Right lobe of liver (tissue), 6 donors: ENCODE measurements around the gene ZNF280C. TPM values are rescaled to one million over a fixed set of nuclear protein-coding genes. Genes with fewer than 3 reads are reported as not detected.

Source experiments
- ATAC-seq, 4 donors: fragments of 200-7000 bp; cut with Tn5 transposase; one replicate each; pipeline ENCODE4 v1.9.1; 2020; ENCODE audit warnings: mild to moderate bottlenecking in 4 of 4, moderate library complexity in 4 of 4
- DNase-seq, 3 donors: peaks; one replicate each; pipeline ENCODE4 v3.0.0-alpha.2; 2020
- H3K27ac ChIP-seq, 3 donors: fragments of 200-600 bp; one replicate each; pipeline ENCODE4 v1.8.0; 2022
- H3K27me3 ChIP-seq, 2 donors: fragments of 200-600 bp; one replicate each; pipeline ENCODE4 v1.8.0; 2022
- H3K36me3 ChIP-seq, 4 donors: fragments of 200-600 bp; sonication (generic) in 1 of 4; one replicate each; pipeline versions ENCODE4 v1.5.1 to v1.8.0; 2017 to 2022; ENCODE audit warnings: control low read depth in 1 of 4
- H3K4me1 ChIP-seq, 4 donors: fragments of 200-600 bp; sonication (generic) in 1 of 4; one replicate each; pipeline versions ENCODE4 v1.5.1 to v1.8.0; 2017 to 2022; ENCODE audit warnings: control low read depth in 1 of 4
- H3K4me3 ChIP-seq, 3 donors: fragments of 200-600 bp; one replicate each; pipeline ENCODE4 v1.8.0; 2022
- H3K9me3 ChIP-seq, 4 donors: fragments of 200-600 bp; sonication (generic) in 1 of 4; one replicate each; pipeline versions ENCODE4 v1.5.1 to v1.8.0; 2017 to 2022; ENCODE audit warnings: control low read depth in 1 of 4
- POLR2A ChIP-seq: fragments of 450-650 bp; IDR thresholded peaks from one replicate; pipeline ENCODE4 v1.6.1; 2017; ENCODE audit warnings: antibody characterized with exemption, mild to moderate bottlenecking
- WGBS: methylation state at CpG from one replicate; pipeline ENCODE4 v1.1.6; 2018; ENCODE audit warnings: low coverage, low lambda C conversion rate; ENCODE audit not compliant: insufficient coverage; ENCODE audit errors: missing lambda C conversion rate; 5-methylcytosine and 5-hydroxymethylcytosine counted together
- intact Hi-C, 2 donors: fragments of 100-400 bp; cut with DNase I; formaldehyde crosslinking; loops; one replicate each; pipeline versions ENCODE4 v1.11.2 to v1.14.1; 2022
- total RNA-seq, 6 experiments: library from RNA; depleted of rRNA in 2 of 6; stranded (reverse); fragments of >200 nt in 2 of 6; fragmentation: NEBNext Ultra II Directional in 3 of 6; extraction: Animal tissue kit (Norgen Biotek cat#: 25700) in 3 of 6; gene quantifications; one replicate each; pipeline versions ENCODE4 v1.1.0 to v1.2.4, GENCODE V29; 2016 to 2023
- TF ChIP-seq, protein P1 (sequence below), 4 donors: fragments of 200-600 bp in 3 of 4; fragments of 450-650 bp in 1 of 4; IDR thresholded peaks; one replicate each; pipeline versions ENCODE4 v1.5.1 to v1.8.0; 2016 to 2022; ENCODE audit warnings: antibody characterized with exemption in 4 of 4, mild to moderate bottlenecking in 2 of 4
- donor health status: DM: no; HTN: yes; CAD: no.
- donor health status: DM: no; HTN: no; CAD: no.
- donor health status: DM: no; HTN: no; CAD: no.
- donor health status: DM: no; HTN: yes; CAD: no.
- donor health status: DM: no; HTN: yes; CAD: no.

ZNF280C gene
- total RNA-seq, 6 experiments from 2014 or later: 0.88 to 2.0 (median 1.3) TPM

DNA sequence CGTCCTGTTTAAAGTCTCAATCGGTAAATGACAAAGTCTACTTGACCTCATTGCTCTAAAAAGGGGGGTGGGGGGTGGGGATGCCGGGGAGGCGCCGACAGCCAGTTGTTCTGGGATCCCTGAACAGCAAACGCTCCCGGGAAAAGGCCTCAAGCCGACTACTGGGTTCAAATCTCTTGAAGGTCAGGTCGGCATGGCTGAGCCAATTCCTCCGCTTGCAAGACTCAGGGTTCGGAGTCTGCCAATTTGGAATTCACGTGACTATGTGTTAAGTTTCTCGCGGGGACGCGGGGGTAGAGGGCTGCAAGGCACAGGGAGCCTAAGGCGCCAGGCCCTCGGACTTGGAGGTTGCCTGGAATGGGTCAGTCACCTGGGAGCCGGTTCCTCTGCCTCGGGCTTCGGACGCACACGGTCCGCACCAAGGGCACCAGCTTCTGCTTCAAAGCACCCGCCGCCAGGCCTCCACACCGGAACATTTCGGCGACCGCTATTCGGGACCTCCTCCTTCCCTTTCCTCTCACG lies 103.5 kb downstream of the ZNF280C start:
- no peaks in the 10 kb centered on the region for H3K27me3 ChIP-seq
- intact Hi-C loops: no loop called here
- peak overlapping the region; percentile 58 to 67 (median 65) for H3K4me3 ChIP-seq
- H3K4me1 ChIP-seq: peaks cover 0 to 20% (median 0%) of the 10 kb centered on the region in 4 donors
- TF ChIP-seq POLR2A: no peak
- TF ChIP-seq, protein P1, sequence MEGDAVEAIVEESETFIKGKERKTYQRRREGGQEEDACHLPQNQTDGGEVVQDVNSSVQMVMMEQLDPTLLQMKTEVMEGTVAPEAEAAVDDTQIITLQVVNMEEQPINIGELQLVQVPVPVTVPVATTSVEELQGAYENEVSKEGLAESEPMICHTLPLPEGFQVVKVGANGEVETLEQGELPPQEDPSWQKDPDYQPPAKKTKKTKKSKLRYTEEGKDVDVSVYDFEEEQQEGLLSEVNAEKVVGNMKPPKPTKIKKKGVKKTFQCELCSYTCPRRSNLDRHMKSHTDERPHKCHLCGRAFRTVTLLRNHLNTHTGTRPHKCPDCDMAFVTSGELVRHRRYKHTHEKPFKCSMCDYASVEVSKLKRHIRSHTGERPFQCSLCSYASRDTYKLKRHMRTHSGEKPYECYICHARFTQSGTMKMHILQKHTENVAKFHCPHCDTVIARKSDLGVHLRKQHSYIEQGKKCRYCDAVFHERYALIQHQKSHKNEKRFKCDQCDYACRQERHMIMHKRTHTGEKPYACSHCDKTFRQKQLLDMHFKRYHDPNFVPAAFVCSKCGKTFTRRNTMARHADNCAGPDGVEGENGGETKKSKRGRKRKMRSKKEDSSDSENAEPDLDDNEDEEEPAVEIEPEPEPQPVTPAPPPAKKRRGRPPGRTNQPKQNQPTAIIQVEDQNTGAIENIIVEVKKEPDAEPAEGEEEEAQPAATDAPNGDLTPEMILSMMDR (IDR thresholded peaks at IDR 0.05): no peak
- no peaks in the 10 kb centered on the region for H3K9me3 ChIP-seq
- ATAC-seq (peak in 2 of 4 donors; percentile 2 to 7), DNase-seq (no peak)
- peak overlapping the region; percentile 73 to 86 (median 84) for H3K27ac ChIP-seq
- WGBS: 16% methylated on average over 6 of the region's 32 CpGs
- no peaks in the 10 kb centered on the region for H3K36me3 ChIP-seq

DNA sequence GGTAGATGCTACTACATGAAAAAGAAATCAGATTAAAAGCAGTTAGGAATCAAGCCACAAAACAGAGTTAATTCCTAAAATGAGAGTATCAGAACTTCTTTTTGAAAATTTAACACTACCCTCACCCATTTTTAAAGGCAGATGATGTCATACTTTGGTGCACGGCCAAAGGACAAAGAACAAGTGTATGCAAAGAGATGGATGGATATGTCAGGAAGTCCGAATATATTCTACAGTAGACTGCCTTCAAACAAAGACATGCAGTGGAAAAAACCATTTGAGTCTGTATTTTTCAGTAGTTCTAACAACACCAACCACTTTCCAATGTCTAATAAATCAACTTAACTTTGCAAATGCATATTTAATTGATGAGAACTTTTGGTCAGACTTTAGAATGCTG lies 105.3 kb downstream of the ZNF280C start:
- intact Hi-C loops: no loop called here
- Histone ChIP-seq H3K36me3 (no peaks in the 10 kb centered on the region), H3K27ac (no peak overlapping the region), H3K9me3 (no peaks in the 10 kb centered on the region), H3K4me3 (no peak overlapping the region), H3K4me1 (peaks cover 0 to 27% (median 0%) of the 10 kb centered on the region in 4 donors), H3K27me3 (no peaks in the 10 kb centered on the region)
- WGBS: 35% methylated on average over 2 of the region's 2 CpGs
- DNase-seq: no peak
- ATAC-seq: no peak
- TF ChIP-seq POLR2A: no peak
- TF ChIP-seq, protein P1 (IDR thresholded peaks at IDR 0.05): no peak

- DNase-seq (no peak), ATAC-seq (no peak)
- no peaks in the 10 kb centered on the region for H3K9me3 ChIP-seq
- TF ChIP-seq, protein P1 (IDR thresholded peaks at IDR 0.05): no peak
- TF ChIP-seq POLR2A: no peak
- H3K4me3 ChIP-seq: no peak overlapping the region
- intact Hi-C loops: no loop called here
- H3K27me3 ChIP-seq: no peaks in the 10 kb centered on the region
- 17% methylated on average over 6 of the region's 6 CpGs for WGBS
- no peaks in the 10 kb centered on the region for H3K36me3 ChIP-seq
- H3K27ac ChIP-seq: peak overlapping the region in 1 of 3 donors; percentile 29
- peaks cover 0 to 27% (median 0%) of the 10 kb centered on the region in 4 donors for H3K4me1 ChIP-seq
These were observed 106.5 kb downstream of the ZNF280C start for GRCh38 chrX:130162094-130162735.

- Histone ChIP-seq H3K4me3 (no peak overlapping the region), H3K27ac (no peak overlapping the region), H3K36me3 (no peaks in the 10 kb centered on the region), H3K9me3 (no peaks in the 10 kb centered on the region), H3K4me1 (peaks cover 0 to 27% (median 0%) of the 10 kb centered on the region in 4 donors), H3K27me3 (no peaks in the 10 kb centered on the region)
- intact Hi-C loops: no loop called here
- ATAC-seq (peak; percentile 40 to 61 (median 57)), DNase-seq (no peak)
- no peak for TF ChIP-seq POLR2A
- TF ChIP-seq, protein P1 (IDR thresholded peaks at IDR 0.05): no peak
- 23% methylated on average over 4 of the region's 4 CpGs for WGBS
These were observed 108.9 kb downstream of the ZNF280C start for GRCh38 chrX:130159776-130160175.
